ENCODE results near the gene PITPNC1. TPM values are rescaled to one million over a fixed set of nuclear protein-coding genes. Genes with fewer than 3 reads are reported as not detected.

The PITPNC1 gene
- 17.6 to 23.0 TPM (median 20.4 TPM) in 5 replicates for total RNA-seq (2022; extraction: Qiagen RNA extraction; ENCODE audit: low read depth)

DNA sequence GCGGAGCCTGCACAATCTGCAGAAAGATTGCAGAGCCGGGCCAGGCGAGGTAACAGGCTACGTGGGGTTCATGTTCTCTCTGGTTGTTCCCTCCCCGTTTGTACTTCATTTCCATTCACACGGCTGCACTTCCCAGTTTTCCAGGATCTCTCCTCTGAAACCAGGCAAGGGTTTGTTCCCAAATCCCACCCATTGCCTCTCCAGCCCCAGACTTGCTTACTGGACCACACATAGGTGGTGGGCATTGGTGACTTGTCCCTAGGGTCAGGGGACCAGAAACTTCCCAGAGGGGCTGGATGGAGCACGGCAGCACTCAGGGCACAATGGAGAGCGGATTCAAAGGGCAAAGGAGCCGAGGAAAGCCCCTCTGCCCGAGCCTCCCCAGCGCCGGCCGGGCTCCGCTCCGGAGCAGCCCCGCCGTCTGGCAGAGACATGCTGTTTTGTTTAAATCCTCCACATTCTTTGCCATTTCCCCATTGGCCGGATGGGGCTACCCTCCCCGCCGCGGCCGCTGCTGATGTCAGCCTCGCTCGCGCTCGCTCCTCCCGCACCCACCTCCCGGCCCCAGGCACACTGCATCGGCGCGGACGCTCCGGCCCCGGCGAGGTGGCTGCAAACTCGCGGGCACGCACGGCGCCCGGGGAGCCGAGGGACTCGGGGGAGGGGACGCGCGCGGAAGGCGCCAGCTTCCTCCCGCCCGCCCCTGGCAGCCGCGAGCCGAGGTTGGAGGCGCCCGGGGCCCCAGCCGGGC is at the start of gene PITPNC1:
Gene PITPNC1, plus strand, starts transcription at position 545 of the 751 bp plus-strand sequence.

DNA sequence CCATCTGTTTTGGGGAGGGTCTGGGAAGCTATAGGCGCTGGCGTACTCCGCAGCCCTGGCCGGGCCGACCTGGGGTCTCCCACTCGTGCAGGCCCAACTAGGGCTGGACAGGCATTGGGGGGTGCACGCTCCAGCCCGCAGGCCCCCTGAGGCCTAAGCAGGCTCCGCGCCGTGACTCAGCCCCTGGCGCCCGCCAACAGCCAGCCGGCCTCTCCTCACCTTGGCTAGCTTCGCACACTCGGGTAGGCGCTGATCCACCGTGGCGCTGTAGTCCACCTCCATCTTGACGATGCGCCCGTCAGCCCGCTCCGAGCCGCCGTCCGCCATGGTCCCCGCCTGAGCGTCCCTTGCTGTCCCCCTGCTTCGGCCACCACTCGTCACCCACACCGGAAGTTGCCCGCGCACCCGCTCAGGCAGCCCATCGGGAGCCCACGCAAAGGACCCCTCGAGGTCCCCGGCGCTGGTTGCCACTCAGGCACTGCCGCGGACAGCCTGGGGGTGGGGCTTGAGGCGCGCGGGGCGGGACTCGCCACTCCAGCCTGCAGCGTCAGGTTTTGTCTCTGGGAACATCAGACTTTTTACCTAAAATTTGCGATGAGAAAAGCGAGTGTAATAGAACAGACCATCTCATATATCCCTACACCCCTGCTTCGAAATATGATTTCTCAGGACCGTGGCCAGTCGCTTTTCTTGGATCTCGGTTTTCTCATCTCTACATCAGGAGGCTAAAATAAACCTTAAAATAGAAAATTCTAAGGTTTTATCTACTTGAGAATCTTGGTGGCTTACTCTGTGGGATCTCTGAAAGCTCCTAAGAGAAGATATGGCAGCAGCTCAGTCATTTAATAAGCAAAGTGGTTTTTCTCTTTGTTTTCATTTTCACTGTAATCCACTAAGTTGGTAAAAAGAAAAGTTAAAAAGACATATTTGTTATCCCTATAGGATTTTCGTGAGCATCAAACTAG is 10.6 kb upstream of the PITPNC1 start, which contains the start of gene PSMD12:
Gene PSMD12, minus strand, starts transcription at position 385 of the 965 bp plus-strand sequence. Its CDS starts 58 bp downstream, at position 327.

DNA sequence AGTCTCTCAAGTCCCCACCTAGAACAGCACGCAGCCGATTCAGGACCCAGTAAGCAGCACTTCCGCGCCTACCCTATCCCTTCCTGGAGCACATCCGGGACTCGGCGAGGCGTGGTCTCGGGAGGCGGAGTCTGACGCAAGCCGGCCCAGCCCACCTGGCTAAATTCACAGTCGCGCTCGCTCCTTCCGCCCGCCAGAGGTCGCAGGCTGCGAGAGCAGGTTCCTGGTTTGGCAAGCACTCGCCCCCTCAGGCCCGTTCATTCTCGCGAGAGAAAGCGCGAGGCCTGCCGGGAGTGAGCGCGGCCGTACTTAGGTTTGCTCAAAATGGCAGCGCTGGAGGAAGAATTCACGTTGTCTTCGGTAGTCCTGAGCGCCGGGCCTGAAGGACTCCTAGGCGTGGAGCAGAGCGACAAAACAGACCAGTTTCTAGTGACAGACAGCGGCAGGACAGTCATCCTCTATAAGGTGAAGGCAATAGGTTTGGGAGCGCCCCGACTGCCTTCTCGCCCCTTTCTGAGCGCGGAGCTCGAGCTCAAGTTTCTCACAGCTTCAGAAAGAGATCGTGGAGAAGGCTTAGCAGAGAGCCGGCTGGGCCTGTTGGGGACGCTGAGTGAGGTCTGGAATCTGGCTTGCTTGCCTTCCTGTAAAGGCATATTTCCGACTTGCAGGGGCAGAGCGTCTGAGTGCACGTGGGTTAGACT is 340.7 kb downstream of the PITPNC1 start, which contains the start of gene NOL11:
Gene NOL11, plus strand, starts transcription at position 313 of the 701 bp plus-strand sequence. Its CDS starts 12 bp downstream, at position 325.

Other genes starting within 250 kb of the PITPNC1 start
- 7.0 to 12.6 TPM (median 10.1 TPM) in 5 replicates for gene HELZ, start 132.1 kb upstream of the PITPNC1 start, total RNA-seq (2022; extraction: Qiagen RNA extraction; ENCODE audit: low read depth)
- 87.2 to 131 TPM (median 95.3 TPM) in 5 replicates for gene PSMD12, start 10.7 kb upstream of the PITPNC1 start, total RNA-seq (2022; extraction: Qiagen RNA extraction; ENCODE audit: low read depth)

Measured in A549 treated with ZK216348 at 1 μM for 4 hours (cell line).